Panc1 (cell line): ENCODE data around the gene SORL1. TPM values are rescaled to one million over a fixed set of nuclear protein-coding genes. Genes with fewer than 3 reads are reported as not detected.

ENCODE experiments used
- ATAC-seq: fragments of 200-7000 bp; cut with Tn5 transposase; 2 replicates; pipeline ENCODE4 v1.9.1; 2020; ENCODE audit warnings: mild to moderate bottlenecking, moderate library complexity
- BruUV-seq: library from RNA; stranded (reverse); fragments of 400-500 nt; replicated peaks from 2 replicates; lab custom pipeline; 2021; lab: Mats Ljungman, UMichigan
- CTCF ChIA-PET: fragments of 300-600 bp; sonication (Branson Sonifier 250); formaldehyde crosslinking; loops from one replicate; lab custom pipeline; 2022; ENCODE audit warnings: antibody characterized with exemption; lab: Charles Lee
- POLR2A ChIA-PET: fragments of 300-600 bp; sonication (Branson Sonifier 250); formaldehyde crosslinking; loops from one replicate; lab custom pipeline; 2022; ENCODE audit warnings: antibody characterized with exemption; lab: Charles Lee
- DNase-seq: peaks from one replicate; pipeline ENCODE4 v3.0.0-alpha.2; 2010; ENCODE audit warnings: low read depth, low spot score
- H3K27ac ChIP-seq: 2 replicates; pipeline ENCODE4 v1.5.1; 2011; ENCODE audit warnings: mild to moderate bottlenecking, low read length, inconsistent platforms
- H3K27me3 ChIP-seq: fragments of 200-500 bp; sonication (Bioruptor generic); 2 replicates; pipeline ENCODE4 v1.6.0; 2014; ENCODE audit warnings: low read length, inconsistent platforms; ENCODE audit not compliant: control insufficient read depth, insufficient read depth
- H3K36me3 ChIP-seq: fragments of 200-500 bp; sonication (Bioruptor generic); 2 replicates; pipeline ENCODE4 v1.5.1; 2014; ENCODE audit warnings: inconsistent platforms, mild to moderate bottlenecking, low read length, moderate library complexity; ENCODE audit not compliant: control insufficient read depth, insufficient read depth
- H3K4me1 ChIP-seq: 2 replicates; pipeline ENCODE4 v1.5.1; 2011; ENCODE audit warnings: inconsistent platforms, mild to moderate bottlenecking, low read length, moderate library complexity; ENCODE audit not compliant: control insufficient read depth, insufficient read depth
- H3K4me3 ChIP-seq, 2 experiments: 2 replicates each; pipeline ENCODE4 v1.5.1; 2011 to 2012; ENCODE audit warnings: low read depth in 2 of 2, low read length in 2 of 2, mild to moderate bottlenecking in 2 of 2, inconsistent platforms in 1 of 2, moderate library complexity in 1 of 2
- H3K9me3 ChIP-seq: fragments of 200-500 bp; sonication (Bioruptor generic); 2 replicates; pipeline ENCODE4 v1.5.1; 2014; ENCODE audit warnings: low read depth, mild to moderate bottlenecking, inconsistent platforms, low read length, moderate library complexity; ENCODE audit not compliant: control insufficient read depth, insufficient read depth
- CTCF ChIP-seq: fragments of 450-650 bp; IDR thresholded peaks from 2 replicates; pipeline ENCODE4 v1.5.1; 2017; ENCODE audit warnings: mild to moderate bottlenecking
- POLR2AphosphoS5 ChIP-seq: IDR thresholded peaks from 2 replicates; pipeline ENCODE4 v1.6.1; 2012; ENCODE audit warnings: mild to moderate bottlenecking, low read depth, low read length, moderate library complexity
- REST ChIP-seq, 2 experiments: IDR thresholded peaks; 2 replicates each; pipeline ENCODE4 v1.6.1; 2011 to 2012; ENCODE audit warnings: low read depth in 2 of 2, control low read depth in 1 of 2, low read length in 1 of 2, mild to moderate bottlenecking in 1 of 2, moderate library complexity in 1 of 2; ENCODE audit not compliant: insufficient read depth in 1 of 2
- SIN3A ChIP-seq: IDR thresholded peaks from 2 replicates; pipeline ENCODE4 v1.6.1; 2012; ENCODE audit warnings: low read depth, mild to moderate bottlenecking, low read length, moderate library complexity, borderline replicate concordance; ENCODE audit not compliant: insufficient read depth
- TCF7L2 ChIP-seq: IDR thresholded peaks from 2 replicates; pipeline ENCODE4 v1.6.1; 2011; ENCODE audit warnings: mild to moderate bottlenecking, low read depth, low read length, inconsistent platforms
- in situ Hi-C: cut with HindIII; loops from 2 replicates; pipeline ENCODE4 v1.10.0; 2016; ENCODE audit warnings: low sequenced_read_pairs, low pct_unique_long_range_greater_than_20kb
- intact Hi-C: fragments of 100-400 bp; cut with micrococcal nuclease; formaldehyde crosslinking; loops from one replicate; pipeline ENCODE4 v1.10.0; 2022; ENCODE audit not compliant: unreplicated experiment
- total RNA-seq: library from RNA; stranded (reverse); gene quantifications from one replicate; pipeline ENCODE4 v1.2.1, GENCODE V29; 2021; ENCODE audit not compliant: unreplicated experiment

The SORL1 gene
- total RNA-seq, 1 experiment from 2014 or later, result 36.3 TPM

- H3K9me3 ChIP-seq, result no peaks in the 10 kb centered on the region
- ATAC-seq, result 0 out of 2 replicates have a peak, but pooled peaks have one; percentile 11
- peaks cover 6% of the 10 kb centered on the region; the same call in 1 of the 2 replicates for H3K4me1 ChIP-seq
- H3K36me3 ChIP-seq, result no peaks in the 10 kb centered on the region
- peaks cover 3% of the 10 kb centered on the region; the same call in 1 of the 2 replicates for H3K27me3 ChIP-seq
- H3K4me3 ChIP-seq, result no peak overlapping the region
- no peak overlapping the region for H3K27ac ChIP-seq
- POLR2A ChIA-PET, result interaction anchor here (0.6 kb wide), 1 partner anchor 180 kb away, joined by 3 read pairs; no protein-coding TSS in a partner anchor
- in situ Hi-C loops (no loop called here), intact Hi-C loops (loop anchor here (10.0 kb wide), 1 partner anchor 375 kb away; no protein-coding TSS in a partner anchor)
- BruUV-seq, result no TSS peak
- no peak for DNase-seq
- CTCF ChIA-PET, result interaction anchor here (0.5 kb wide), 1 partner anchor 796 kb away, joined by 3 read pairs; no protein-coding TSS in a partner anchor
- TF ChIP-seq TCF7L2 (no peak), SIN3A (no peak), POLR2AphosphoS5 (no peak), CTCF (no peak), REST (IDR thresholded peaks at IDR 0.05; ENCODE audit: insufficient read depth in 1 of 2, low read depth in 2 of 2, low read length in 1 of 2) (no peak)
These were observed 197.7 kb downstream of the SORL1 start for GRCh38 chr11:121649798-121650197.

GRCh38 chr11:121650351-121651256 is 198.5 kb downstream of the SORL1 start:
- no peak for TF ChIP-seq SIN3A
- TF ChIP-seq CTCF, result no peak
- TF ChIP-seq POLR2AphosphoS5, result no peak
- TF ChIP-seq REST (IDR thresholded peaks at IDR 0.05; ENCODE audit: insufficient read depth in 1 of 2, low read depth in 2 of 2, low read length in 1 of 2), result no peak
- no peak for TF ChIP-seq TCF7L2
- Histone ChIP-seq H3K27me3 (no peaks in the 10 kb centered on the region), H3K4me1 (peaks cover 12% of the 10 kb centered on the region; the same call in 1 of the 2 replicates), H3K36me3 (no peaks in the 10 kb centered on the region), H3K27ac (no peak overlapping the region), H3K9me3 (no peaks in the 10 kb centered on the region), H3K4me3 (no peak overlapping the region)
- ATAC-seq (no peak), DNase-seq (no peak)
- ChIA-PET CTCF (interaction anchor here (0.5 kb wide), 1 partner anchor 795 kb away, joined by 3 read pairs; no protein-coding TSS in a partner anchor), POLR2A (interaction anchor here (0.6 kb wide), 1 partner anchor 179 kb away, joined by 3 read pairs; no protein-coding TSS in a partner anchor)
- in situ Hi-C loops, result no loop called here
- no TSS peak for BruUV-seq
- intact Hi-C loops, result loop anchor here (10.0 kb wide), 1 partner anchor 374 kb away; no protein-coding TSS in a partner anchor
